ENCODE data around the gene LARP6. TPM values are rescaled to one million over a fixed set of nuclear protein-coding genes. Genes with fewer than 3 reads are reported as not detected.
A peak's percentile ranks its signal among the peaks of the same experiment; 100 is the strongest.

LARP6 gene
- total RNA-seq, 1 experiment from 2014 or later, result 66.3 TPM

DNA sequence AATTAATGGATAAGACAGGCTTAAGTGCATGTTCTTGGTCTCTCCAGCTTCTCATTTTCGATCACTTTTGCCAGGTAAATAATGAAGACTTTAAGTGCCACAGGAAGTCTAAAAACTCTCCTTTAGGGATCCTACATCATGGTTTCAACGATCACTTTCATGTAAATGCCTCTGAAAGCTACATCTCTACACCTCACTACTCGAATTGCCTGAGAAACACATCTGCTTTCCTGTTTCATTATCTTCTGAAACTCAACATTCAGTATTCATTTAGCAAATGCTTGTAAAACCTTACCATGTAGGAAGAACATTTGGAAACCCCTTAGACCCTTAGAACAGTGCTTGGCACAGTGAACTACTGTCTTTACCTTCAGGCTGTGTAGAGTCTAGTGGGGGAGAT is 22.1 kb upstream of the LARP6 start:
- Histone ChIP-seq H3K36me3 (ENCODE audit: control insufficient read depth, insufficient read depth, low read length) (no peaks in the 10 kb centered on the region), H3K4me1 (ENCODE audit: control insufficient read depth, insufficient read depth, low read length) (peaks cover 9% of the 10 kb centered on the region; the same call in 1 of the 2 replicates), H3K4me3 (ENCODE audit: low read depth in 2 of 2, low read length in 2 of 2) (no peak overlapping the region), H3K9me3 (ENCODE audit: control insufficient read depth, insufficient read depth, low read depth, low read length) (peaks cover 5% of the 10 kb centered on the region; the same call in 1 of the 2 replicates), H3K27me3 (ENCODE audit: control insufficient read depth, insufficient read depth, low read length) (no peaks in the 10 kb centered on the region), H3K27ac (ENCODE audit: low read length) (peak overlapping the region; percentile 57)
- no peak for TF ChIP-seq SIN3A (IDR thresholded peaks at IDR 0.05; ENCODE audit: borderline replicate concordance, insufficient read depth, low read depth, low read length)
- no peak for TF ChIP-seq TCF7L2 (IDR thresholded peaks at IDR 0.05; ENCODE audit: low read depth, low read length)
- no peak for TF ChIP-seq POLR2AphosphoS5 (IDR thresholded peaks at IDR 0.05; ENCODE audit: low read depth, low read length)
- TF ChIP-seq, protein P1, sequence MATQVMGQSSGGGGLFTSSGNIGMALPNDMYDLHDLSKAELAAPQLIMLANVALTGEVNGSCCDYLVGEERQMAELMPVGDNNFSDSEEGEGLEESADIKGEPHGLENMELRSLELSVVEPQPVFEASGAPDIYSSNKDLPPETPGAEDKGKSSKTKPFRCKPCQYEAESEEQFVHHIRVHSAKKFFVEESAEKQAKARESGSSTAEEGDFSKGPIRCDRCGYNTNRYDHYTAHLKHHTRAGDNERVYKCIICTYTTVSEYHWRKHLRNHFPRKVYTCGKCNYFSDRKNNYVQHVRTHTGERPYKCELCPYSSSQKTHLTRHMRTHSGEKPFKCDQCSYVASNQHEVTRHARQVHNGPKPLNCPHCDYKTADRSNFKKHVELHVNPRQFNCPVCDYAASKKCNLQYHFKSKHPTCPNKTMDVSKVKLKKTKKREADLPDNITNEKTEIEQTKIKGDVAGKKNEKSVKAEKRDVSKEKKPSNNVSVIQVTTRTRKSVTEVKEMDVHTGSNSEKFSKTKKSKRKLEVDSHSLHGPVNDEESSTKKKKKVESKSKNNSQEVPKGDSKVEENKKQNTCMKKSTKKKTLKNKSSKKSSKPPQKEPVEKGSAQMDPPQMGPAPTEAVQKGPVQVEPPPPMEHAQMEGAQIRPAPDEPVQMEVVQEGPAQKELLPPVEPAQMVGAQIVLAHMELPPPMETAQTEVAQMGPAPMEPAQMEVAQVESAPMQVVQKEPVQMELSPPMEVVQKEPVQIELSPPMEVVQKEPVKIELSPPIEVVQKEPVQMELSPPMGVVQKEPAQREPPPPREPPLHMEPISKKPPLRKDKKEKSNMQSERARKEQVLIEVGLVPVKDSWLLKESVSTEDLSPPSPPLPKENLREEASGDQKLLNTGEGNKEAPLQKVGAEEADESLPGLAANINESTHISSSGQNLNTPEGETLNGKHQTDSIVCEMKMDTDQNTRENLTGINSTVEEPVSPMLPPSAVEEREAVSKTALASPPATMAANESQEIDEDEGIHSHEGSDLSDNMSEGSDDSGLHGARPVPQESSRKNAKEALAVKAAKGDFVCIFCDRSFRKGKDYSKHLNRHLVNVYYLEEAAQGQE (IDR thresholded peaks at IDR 0.05; ENCODE audit: insufficient read depth in 1 of 2, low read depth in 2 of 2, low read length in 1 of 2), result no peak
- in situ Hi-C loops (cut with HindIII; ENCODE audit: low pct_unique_long_range_greater_than_20kb, low sequenced_read_pairs) (no loop called here), intact Hi-C loops (cut with micrococcal nuclease; ENCODE audit: unreplicated experiment) (no loop called here)
- ChIA-PET CTCF (no interaction called here), POLR2A (no interaction called here)
- BruUV-seq (replicated peaks), result no TSS peak
- DNase-seq (ENCODE audit: low read depth, low spot score) (no peak), ATAC-seq (no peak)

DNA sequence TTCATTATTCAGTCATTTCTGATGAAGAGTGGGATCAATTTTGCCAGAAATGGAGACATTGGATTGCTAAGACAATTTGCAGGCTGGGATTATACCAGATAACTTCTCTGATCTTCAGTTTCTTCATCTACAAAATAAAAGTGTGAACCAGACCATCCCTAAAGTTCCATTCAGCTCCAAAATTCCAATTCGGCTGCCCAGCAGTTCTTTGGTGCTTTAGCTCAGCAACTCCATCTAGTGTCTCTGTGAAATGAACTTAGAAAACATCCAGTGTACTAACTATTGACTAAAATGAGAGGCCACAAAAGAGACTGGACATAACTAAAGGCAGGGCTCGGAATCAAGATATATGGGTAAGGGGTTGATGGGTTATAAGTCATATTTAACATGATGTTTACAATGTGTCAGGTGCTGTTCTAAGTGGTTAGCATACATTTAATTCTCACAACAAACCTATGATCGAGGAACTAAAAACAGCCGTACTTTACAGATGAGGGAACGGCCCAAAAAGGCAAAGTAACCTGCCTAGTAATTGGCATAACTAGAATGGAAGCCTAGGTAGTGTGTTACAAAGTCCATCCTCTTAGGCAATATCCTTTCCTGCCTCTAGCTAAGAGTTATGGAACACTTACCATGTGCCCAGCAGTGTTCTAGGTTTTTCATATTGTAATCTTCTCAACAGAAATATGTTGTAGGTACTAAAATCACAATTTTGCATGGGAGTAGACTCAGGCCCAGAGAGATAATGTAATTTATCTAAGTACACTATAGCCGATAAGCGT is 21.2 kb upstream of the LARP6 start:
- POLR2A ChIA-PET, result interaction anchor here (0.6 to 1.0 kb wide), 3 partner anchors 44 to 268 kb away, joined by 3 to 11 read pairs (median 3); no protein-coding TSS in a partner anchor
- intact Hi-C loops (cut with micrococcal nuclease; ENCODE audit: unreplicated experiment), result loop anchor here (2.0 kb wide), 1 partner anchor 50 kb away; no protein-coding TSS in a partner anchor

More for the DNA sequence above, 21.2 kb upstream of the LARP6 start:
- no peak for DNase-seq (ENCODE audit: low read depth, low spot score)
- Histone ChIP-seq H3K4me3 (ENCODE audit: low read depth in 2 of 2, low read length in 2 of 2) (no peak overlapping the region), H3K27ac (ENCODE audit: low read length) (peak overlapping the region; percentile 62), H3K4me1 (ENCODE audit: control insufficient read depth, insufficient read depth, low read length) (peaks cover 10% of the 10 kb centered on the region; the same call in 1 of the 2 replicates), H3K27me3 (ENCODE audit: control insufficient read depth, insufficient read depth, low read length) (no peaks in the 10 kb centered on the region), H3K36me3 (ENCODE audit: control insufficient read depth, insufficient read depth, low read length) (no peaks in the 10 kb centered on the region), H3K9me3 (ENCODE audit: control insufficient read depth, insufficient read depth, low read depth, low read length) (peaks cover 5% of the 10 kb centered on the region; the same call in 1 of the 2 replicates)
- TF ChIP-seq POLR2AphosphoS5 (IDR thresholded peaks at IDR 0.05; ENCODE audit: low read depth, low read length), result no peak
- TF ChIP-seq, protein P2, sequence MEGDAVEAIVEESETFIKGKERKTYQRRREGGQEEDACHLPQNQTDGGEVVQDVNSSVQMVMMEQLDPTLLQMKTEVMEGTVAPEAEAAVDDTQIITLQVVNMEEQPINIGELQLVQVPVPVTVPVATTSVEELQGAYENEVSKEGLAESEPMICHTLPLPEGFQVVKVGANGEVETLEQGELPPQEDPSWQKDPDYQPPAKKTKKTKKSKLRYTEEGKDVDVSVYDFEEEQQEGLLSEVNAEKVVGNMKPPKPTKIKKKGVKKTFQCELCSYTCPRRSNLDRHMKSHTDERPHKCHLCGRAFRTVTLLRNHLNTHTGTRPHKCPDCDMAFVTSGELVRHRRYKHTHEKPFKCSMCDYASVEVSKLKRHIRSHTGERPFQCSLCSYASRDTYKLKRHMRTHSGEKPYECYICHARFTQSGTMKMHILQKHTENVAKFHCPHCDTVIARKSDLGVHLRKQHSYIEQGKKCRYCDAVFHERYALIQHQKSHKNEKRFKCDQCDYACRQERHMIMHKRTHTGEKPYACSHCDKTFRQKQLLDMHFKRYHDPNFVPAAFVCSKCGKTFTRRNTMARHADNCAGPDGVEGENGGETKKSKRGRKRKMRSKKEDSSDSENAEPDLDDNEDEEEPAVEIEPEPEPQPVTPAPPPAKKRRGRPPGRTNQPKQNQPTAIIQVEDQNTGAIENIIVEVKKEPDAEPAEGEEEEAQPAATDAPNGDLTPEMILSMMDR (IDR thresholded peaks at IDR 0.05), result peak; percentile 80
- no TSS peak for BruUV-seq (replicated peaks)
- CTCF ChIA-PET, result interaction anchor here (0.7 to 1.5 kb wide), 6 partner anchors 11 to 51 kb away, joined by 3 to 12 read pairs (median 5); no protein-coding TSS in a partner anchor
- in situ Hi-C loops (cut with HindIII; ENCODE audit: low pct_unique_long_range_greater_than_20kb, low sequenced_read_pairs), result no loop called here
- peak; percentile 85 for ATAC-seq
